Trophoblast cell (in vitro differentiated cells and primary cell): ENCODE measurements around the gene DELE1.

ENCODE experiments used
- DNase-seq, 2 donors: peaks; one replicate each; pipeline ENCODE4 v3.0.0-alpha.2; 2016
- H2AFZ ChIP-seq: 2 replicates; pipeline ENCODE4 v1.6.1; 2013; ENCODE audit warnings: low read length, moderate library complexity, mild to moderate bottlenecking; ENCODE audit not compliant: insufficient read depth, poor library complexity
- H2AK5ac ChIP-seq: 2 replicates; pipeline ENCODE4 v1.6.1; 2013; ENCODE audit warnings: mild to moderate bottlenecking, low read length
- H2BK120ac ChIP-seq: 2 replicates; pipeline ENCODE4 v1.6.1; 2013; ENCODE audit warnings: low read length, mild to moderate bottlenecking, moderate library complexity; ENCODE audit not compliant: insufficient read depth, poor library complexity
- H2BK12ac ChIP-seq: 2 replicates; pipeline ENCODE4 v1.6.1; 2013; ENCODE audit warnings: mild to moderate bottlenecking, low read length, moderate library complexity
- H2BK5ac ChIP-seq: 2 replicates; pipeline ENCODE4 v1.6.1; 2013; ENCODE audit warnings: low read length, low read depth, moderate library complexity, mild to moderate bottlenecking; ENCODE audit not compliant: poor library complexity
- H3K14ac ChIP-seq: 2 replicates; pipeline ENCODE4 v1.6.1; 2013; ENCODE audit warnings: mild to moderate bottlenecking, low read length
- H3K18ac ChIP-seq: 2 replicates; pipeline ENCODE4 v1.6.1; 2013; ENCODE audit warnings: mild to moderate bottlenecking, low read length
- H3K23ac ChIP-seq: 2 replicates; pipeline ENCODE4 v1.6.1; 2013; ENCODE audit warnings: low read length
- H3K27ac ChIP-seq: 2 replicates; pipeline ENCODE4 v1.5.1; 2013; ENCODE audit warnings: low read depth, mild to moderate bottlenecking, inconsistent platforms, low read length, moderate library complexity
- H3K27me3 ChIP-seq: 2 replicates; pipeline ENCODE4 v1.6.1; 2013; ENCODE audit warnings: inconsistent platforms, mild to moderate bottlenecking, low read length, moderate library complexity; ENCODE audit not compliant: insufficient read depth
- H3K36me3 ChIP-seq, 2 experiments: 1 replicate in 1 of 2; 2 replicates in 1 of 2; pipeline ENCODE4 v1.6.1; 2013; ENCODE audit warnings: low read length in 2 of 2, mild to moderate bottlenecking in 2 of 2, moderate library complexity in 1 of 2; ENCODE audit not compliant: insufficient read depth in 2 of 2, control insufficient read depth in 1 of 2
- H3K4ac ChIP-seq: 2 replicates; pipeline ENCODE4 v1.6.1; 2013; ENCODE audit warnings: low read depth, mild to moderate bottlenecking, low read length, moderate library complexity
- H3K4me1 ChIP-seq, 2 experiments: 1 replicate in 1 of 2; 2 replicates in 1 of 2; pipeline ENCODE4 v1.6.1; 2013; ENCODE audit warnings: low read length in 2 of 2, mild to moderate bottlenecking in 2 of 2, moderate library complexity in 1 of 2; ENCODE audit not compliant: insufficient read depth in 2 of 2, control insufficient read depth in 1 of 2
- H3K4me2 ChIP-seq: 2 replicates; pipeline ENCODE4 v1.6.1; 2013; ENCODE audit warnings: inconsistent platforms, mild to moderate bottlenecking, low read length, moderate library complexity
- H3K4me3 ChIP-seq: 2 replicates; pipeline ENCODE4 v1.5.1; 2013; ENCODE audit warnings: mild to moderate bottlenecking, low read depth, low read length, inconsistent platforms
- H3K79me1 ChIP-seq: one replicate; pipeline ENCODE4 v1.6.1; 2013; ENCODE audit warnings: low read length
- H3K79me2 ChIP-seq: 2 replicates; pipeline ENCODE4 v1.6.1; 2013; ENCODE audit warnings: low read length, mild to moderate bottlenecking; ENCODE audit not compliant: control insufficient read depth, insufficient read depth, poor library complexity
- H3K9ac ChIP-seq: 2 replicates; pipeline ENCODE4 v1.6.1; 2013; ENCODE audit warnings: mild to moderate bottlenecking, low read length
- H3K9me3 ChIP-seq: 2 replicates; pipeline ENCODE4 v1.6.1; 2013; ENCODE audit warnings: low read depth, mild to moderate bottlenecking, control low read depth, inconsistent platforms, low read length; ENCODE audit not compliant: insufficient read depth
- H4K12ac ChIP-seq: 2 replicates; pipeline ENCODE4 v1.6.1; 2013; ENCODE audit warnings: low read depth, mild to moderate bottlenecking, low read length, moderate library complexity
- H4K8ac ChIP-seq: 2 replicates; pipeline ENCODE4 v1.6.1; 2013; ENCODE audit warnings: low read depth, mild to moderate bottlenecking, low read length, moderate library complexity
- H4K91ac ChIP-seq: one replicate; pipeline ENCODE4 v1.6.1; 2013; ENCODE audit warnings: low read depth, mild to moderate bottlenecking, low read length, moderate library complexity
- whole genome bisulfite sequencing: extraction: QIAGEN DNeasy Blood & Tissue Kit; methylation state at CpG from one replicate; pipeline ENCODE4 v1.1.7; 2013; ENCODE audit warnings: missing lambda C conversion rate; ENCODE audit not compliant: insufficient read length, insufficient coverage; ENCODE audit errors: extremely low coverage; 5-methylcytosine and 5-hydroxymethylcytosine counted together

Gene DELE1

DNA sequence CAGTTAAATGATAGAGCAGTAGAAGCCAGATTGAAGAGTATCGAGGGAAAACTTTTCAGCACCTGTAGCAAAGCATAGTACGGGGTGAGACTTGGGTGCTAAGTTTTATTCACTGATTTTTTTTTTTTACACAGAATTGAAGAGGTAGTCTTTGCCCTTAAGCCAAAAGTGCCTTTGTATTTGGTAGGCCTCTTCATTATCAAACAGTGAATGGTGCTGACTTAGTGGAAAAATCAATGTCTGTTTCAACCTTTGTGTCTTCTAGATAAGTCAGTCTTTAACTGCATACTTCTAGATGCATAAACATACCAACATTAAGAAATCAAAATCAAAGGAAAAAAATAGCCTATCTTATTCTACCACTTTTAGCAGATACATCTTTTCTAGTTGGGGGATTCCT is 59.0 kb downstream of the DELE1 start:
- no CpG with 5 or more reads among the region's 2 CpGs for WGBS
- Histone ChIP-seq H3K27me3 (no peaks in the 10 kb centered on the region), H3K4me2 (no peak overlapping the region), H2BK12ac (no peak overlapping the region), H3K4ac (no peak overlapping the region), H3K4me1 (no peaks in the 10 kb centered on the region), H4K12ac (no peak overlapping the region), H2AK5ac (no peak overlapping the region), H3K9me3 (no peaks in the 10 kb centered on the region), H3K23ac (no peak overlapping the region), H3K36me3 (peaks cover 26 to 51% of the 10 kb centered on the region in 2 experiments), H2BK5ac (no peak overlapping the region), H2AFZ (no peak overlapping the region), H4K91ac (no peak overlapping the region), H2BK120ac (no peak overlapping the region), H3K79me2 (no peaks in the 10 kb centered on the region), H3K18ac (no peak overlapping the region), H3K27ac (no peak overlapping the region), H4K8ac (no peak overlapping the region), H3K14ac (no peak overlapping the region), H3K79me1 (no peaks in the 10 kb centered on the region), H3K9ac (no peak overlapping the region), H3K4me3 (no peak overlapping the region)
- DNase-seq, result no peak

- Histone ChIP-seq H3K4me1 (no peaks in the 10 kb centered on the region), H2BK5ac (no peak overlapping the region), H3K23ac (no peak overlapping the region), H3K14ac (no peak overlapping the region), H3K4me3 (no peak overlapping the region), H3K27ac (no peak overlapping the region), H3K9me3 (no peaks in the 10 kb centered on the region), H3K4me2 (no peak overlapping the region), H4K8ac (no peak overlapping the region), H3K79me2 (no peaks in the 10 kb centered on the region), H3K9ac (no peak overlapping the region), H3K18ac (no peak overlapping the region), H3K79me1 (no peaks in the 10 kb centered on the region), H2BK120ac (no peak overlapping the region), H2BK12ac (no peak overlapping the region), H3K4ac (no peak overlapping the region), H2AK5ac (no peak overlapping the region), H2AFZ (no peak overlapping the region), H3K36me3 (peaks cover 15 to 29% of the 10 kb centered on the region in 2 experiments), H4K91ac (no peak overlapping the region), H4K12ac (no peak overlapping the region), H3K27me3 (no peaks in the 10 kb centered on the region)
- DNase-seq, result no peak
Observed at GRCh38 chr5:141986072-141986471, 62.4 kb downstream of the DELE1 start.

GRCh38 chr5:141989720-141990119 is 66.0 kb downstream of the DELE1 start:
- WGBS, result no CpG with 5 or more reads among the region's 1 CpG
- Histone ChIP-seq H4K12ac (no peak overlapping the region), H3K14ac (no peak overlapping the region), H2AFZ (no peak overlapping the region), H3K9me3 (no peaks in the 10 kb centered on the region), H4K91ac (no peak overlapping the region), H3K18ac (no peak overlapping the region), H2AK5ac (no peak overlapping the region), H3K23ac (no peak overlapping the region), H3K4ac (no peak overlapping the region), H3K4me1 (peaks cover 0 to 2% of the 10 kb centered on the region in 2 experiments), H3K27ac (no peak overlapping the region), H3K27me3 (no peaks in the 10 kb centered on the region), H4K8ac (no peak overlapping the region), H3K79me1 (no peaks in the 10 kb centered on the region), H3K4me3 (no peak overlapping the region), H3K36me3 (peaks cover 17 to 27% of the 10 kb centered on the region in 2 experiments), H2BK5ac (no peak overlapping the region), H3K79me2 (no peaks in the 10 kb centered on the region), H2BK12ac (no peak overlapping the region), H3K9ac (no peak overlapping the region), H3K4me2 (no peak overlapping the region), H2BK120ac (no peak overlapping the region)
- DNase-seq, result no peak
